HCT116 (cell line): ENCODE measurements around the gene FRMD4B. TPM values are rescaled to one million over a fixed set of nuclear protein-coding genes. Genes with fewer than 3 reads are reported as not detected.

Experiments
- ATAC-seq: fragments of 200-7000 bp; cut with Tn5 transposase; 2 replicates; pipeline ENCODE4 v1.9.1; 2020; ENCODE audit warnings: mild to moderate bottlenecking, moderate library complexity
- BruUV-seq: library from RNA; stranded (reverse); fragments of 400-500 nt; replicated peaks from 2 replicates; lab custom pipeline; 2021; lab: Mats Ljungman, UMichigan
- CTCF ChIA-PET: fragments of 300-600 bp; sonication (Branson Sonifier 250); formaldehyde crosslinking; loops from one replicate; lab custom pipeline; 2021; ENCODE audit warnings: antibody characterized with exemption; lab: Charles Lee
- POLR2A ChIA-PET: fragments of 300-600, 350-600 bp; sonication (Branson Sonifier 250); formaldehyde crosslinking; loops from one replicate; lab custom pipeline; 2021; ENCODE audit warnings: antibody characterized with exemption; lab: Charles Lee
- RAD21 ChIA-PET, 2 experiments: fragments of 300-600 bp; sonication (Branson Sonifier 250); formaldehyde crosslinking; loops; one replicate each; lab custom pipeline; 2023; ENCODE audit warnings: low total read pairs in 2 of 2; ENCODE audit not compliant: uncharacterized antibody in 2 of 2, unreplicated experiment in 2 of 2, low non-redundant PET in 1 of 2; lab: Charles Lee
- DNase-seq: peaks from one replicate; pipeline ENCODE4 v3.0.0-alpha.2; 2010; ENCODE audit warnings: low read depth, low spot score
- H2AFZ ChIP-seq: fragments of 200-600 bp; shearing (Covaris generic), sonication (generic); 2 replicates; pipeline ENCODE4 v1.6.1; 2017; ENCODE audit warnings: low read depth, mixed run types, mixed read lengths, antibody characterized with exemption, low read length; ENCODE audit not compliant: poor library complexity, severe bottlenecking
- H3K27ac ChIP-seq: 2 replicates; pipeline ENCODE4 v1.5.1; 2012; ENCODE audit warnings: low read depth, low read length
- H3K27me3 ChIP-seq: fragments of 200-600 bp; sonication (generic); 2 replicates; pipeline ENCODE4 v1.6.1; 2016; ENCODE audit warnings: mixed run types, low read length, mixed read lengths; ENCODE audit not compliant: insufficient read depth
- H3K36me3 ChIP-seq, 2 experiments: fragments of 200-500 bp in 1 of 2; fragments of 200-600 bp in 1 of 2; sonication (Bioruptor generic) in 1 of 2; sonication (generic) in 1 of 2; 2 replicates each; pipeline versions ENCODE4 v1.5.1 to v1.6.1; 2014 to 2016; ENCODE audit warnings: low read length in 2 of 2, inconsistent platforms in 1 of 2, mixed read lengths in 1 of 2, mixed run types in 1 of 2; ENCODE audit not compliant: insufficient read depth in 2 of 2, control insufficient read depth in 1 of 2
- H3K4me1 ChIP-seq, 2 experiments: fragments of 200-600 bp in 1 of 2; sonication (generic) in 1 of 2; 2 replicates each; pipeline versions ENCODE4 v1.5.1 to v1.6.1; 2012 to 2017; ENCODE audit warnings: low read length in 2 of 2, inconsistent platforms in 1 of 2, mild to moderate bottlenecking in 1 of 2, mixed read lengths in 1 of 2, mixed run types in 1 of 2, moderate library complexity in 1 of 2; ENCODE audit not compliant: insufficient read depth in 2 of 2, control insufficient read depth in 1 of 2
- H3K4me2 ChIP-seq: fragments of 200-600 bp; sonication (generic); 2 replicates; pipeline ENCODE4 v1.6.1; 2017; ENCODE audit warnings: mixed run types, low read length, mixed read lengths
- H3K4me3 ChIP-seq, 2 experiments: fragments of 200-600 bp in 1 of 2; sonication (generic) in 1 of 2; replicated peaks in 1 of 2; 2 replicates each; pipeline ENCODE4 v1.5.1; 2011 to 2016; ENCODE audit warnings: low read length in 2 of 2, control low read depth in 1 of 2, low read depth in 1 of 2, mild to moderate bottlenecking in 1 of 2, mixed read lengths in 1 of 2, mixed run types in 1 of 2
- H3K79me2 ChIP-seq: fragments of 200-600 bp; sonication (generic); 2 replicates; pipeline ENCODE4 v1.6.1; 2017; ENCODE audit warnings: mild to moderate bottlenecking, mixed run types, low read length, moderate library complexity, mixed read lengths; ENCODE audit not compliant: insufficient read depth
- H3K9ac ChIP-seq: fragments of 200-600 bp; sonication (generic); 2 replicates; pipeline ENCODE4 v1.6.1; 2016; ENCODE audit warnings: low read length, mixed read lengths
- H3K9me2 ChIP-seq: fragments of 200-600 bp; sonication (generic), shearing (Covaris generic); 2 replicates; pipeline ENCODE4 v1.6.1; 2017; ENCODE audit warnings: mixed run types, mild to moderate bottlenecking, moderate library complexity; ENCODE audit not compliant: insufficient read depth
- H3K9me3 ChIP-seq, 2 experiments: fragments of 200-500 bp in 1 of 2; fragments of 200-600 bp in 1 of 2; sonication (Bioruptor generic) in 1 of 2; sonication (generic) in 1 of 2; 2 replicates each; pipeline ENCODE4 v1.6.1; 2014 to 2017; ENCODE audit warnings: low read length in 2 of 2, mixed read lengths in 2 of 2, inconsistent platforms in 1 of 2, low read depth in 1 of 2, mild to moderate bottlenecking in 1 of 2, mixed run types in 1 of 2, moderate library complexity in 1 of 2; ENCODE audit not compliant: control insufficient read depth in 1 of 2, insufficient read depth in 1 of 2
- H4K20me1 ChIP-seq: fragments of 200-600 bp; sonication (generic), shearing (Covaris generic); 2 replicates; pipeline ENCODE4 v1.6.1; 2017; ENCODE audit warnings: mixed run types, mild to moderate bottlenecking, moderate library complexity; ENCODE audit not compliant: insufficient read depth
- CTCF ChIP-seq, 3 experiments: fragments of 200-600 bp in 1 of 3; sonication (generic) in 1 of 3; IDR thresholded peaks in 2 of 3; conservative IDR thresholded peaks in 1 of 3; 2 replicates each; pipeline ENCODE4 v1.5.1; 2012 to 2017; ENCODE audit warnings: low read depth in 2 of 3, low read length in 2 of 3, antibody characterized with exemption in 1 of 3, borderline replicate concordance in 1 of 3, control low read depth in 1 of 3, mild to moderate bottlenecking in 1 of 3, mixed read lengths in 1 of 3, mixed run types in 1 of 3, moderate library complexity in 1 of 3; ENCODE audit not compliant: insufficient read depth in 1 of 3
- EGR1 ChIP-seq: IDR thresholded peaks from 2 replicates; pipeline ENCODE4 v1.6.1; 2012; ENCODE audit warnings: low read depth
- EZH2 ChIP-seq: fragments of 200-600 bp; sonication (generic); IDR thresholded peaks from 2 replicates; pipeline ENCODE4 v1.6.1; 2017; ENCODE audit warnings: antibody characterized with exemption, mixed run types
- EZH2phosphoT487 ChIP-seq: fragments of 200-600 bp; IDR thresholded peaks from 2 replicates; pipeline ENCODE4 v1.6.1; 2018; ENCODE audit warnings: antibody characterized with exemption, borderline replicate concordance
- FOSL1 ChIP-seq: IDR thresholded peaks from 2 replicates; pipeline ENCODE4 v1.6.1; 2012; ENCODE audit warnings: low read depth
- JUND ChIP-seq: IDR thresholded peaks from 2 replicates; pipeline ENCODE4 v1.6.1; 2012
- POLR2A ChIP-seq: IDR thresholded peaks from 2 replicates; pipeline ENCODE4 v1.7.0; 2011; ENCODE audit warnings: borderline replicate concordance; ENCODE audit not compliant: insufficient read depth, insufficient read length; ENCODE audit errors: extremely low read depth
- RAD21 ChIP-seq: IDR thresholded peaks from 2 replicates; pipeline ENCODE4 v1.6.1; 2012; ENCODE audit warnings: low read depth, mild to moderate bottlenecking
- SIN3A ChIP-seq: IDR thresholded peaks from 2 replicates; pipeline ENCODE4 v1.6.1; 2012; ENCODE audit warnings: low read depth
- SP1 ChIP-seq: IDR thresholded peaks from 2 replicates; pipeline ENCODE4 v1.6.1; 2012; ENCODE audit warnings: low read depth
- YY1 ChIP-seq: IDR thresholded peaks from 2 replicates; pipeline ENCODE4 v1.6.1; 2011; ENCODE audit warnings: low read length, low read depth, moderate library complexity, mild to moderate bottlenecking; ENCODE audit not compliant: insufficient replicate concordance; ENCODE audit errors: extremely low read depth
- ZFX ChIP-seq: fragments of 450-650 bp; IDR thresholded peaks from 2 replicates; pipeline ENCODE4 v1.6.1; 2017
- ZNF274 ChIP-seq: fragments of 200-500 bp; sonication (Bioruptor generic); IDR thresholded peaks from 2 replicates; pipeline ENCODE4 v1.6.1; 2014; ENCODE audit warnings: mild to moderate bottlenecking, low read depth, low read length, inconsistent platforms
- intact Hi-C: fragments of 100-400 bp; cut with micrococcal nuclease; formaldehyde crosslinking; loops from 2 replicates; pipeline ENCODE4 v1.10.0; 2022
- total RNA-seq: library from RNA; stranded (reverse); gene quantifications from one replicate; pipeline ENCODE4 v1.2.1, GENCODE V29; 2021; ENCODE audit not compliant: unreplicated experiment
- TF ChIP-seq, protein P1 (sequence below): IDR thresholded peaks from 2 replicates; pipeline ENCODE4 v1.6.1; 2012

Gene FRMD4B
- total RNA-seq, 1 experiment from 2014 or later, result 2.0 TPM

DNA sequence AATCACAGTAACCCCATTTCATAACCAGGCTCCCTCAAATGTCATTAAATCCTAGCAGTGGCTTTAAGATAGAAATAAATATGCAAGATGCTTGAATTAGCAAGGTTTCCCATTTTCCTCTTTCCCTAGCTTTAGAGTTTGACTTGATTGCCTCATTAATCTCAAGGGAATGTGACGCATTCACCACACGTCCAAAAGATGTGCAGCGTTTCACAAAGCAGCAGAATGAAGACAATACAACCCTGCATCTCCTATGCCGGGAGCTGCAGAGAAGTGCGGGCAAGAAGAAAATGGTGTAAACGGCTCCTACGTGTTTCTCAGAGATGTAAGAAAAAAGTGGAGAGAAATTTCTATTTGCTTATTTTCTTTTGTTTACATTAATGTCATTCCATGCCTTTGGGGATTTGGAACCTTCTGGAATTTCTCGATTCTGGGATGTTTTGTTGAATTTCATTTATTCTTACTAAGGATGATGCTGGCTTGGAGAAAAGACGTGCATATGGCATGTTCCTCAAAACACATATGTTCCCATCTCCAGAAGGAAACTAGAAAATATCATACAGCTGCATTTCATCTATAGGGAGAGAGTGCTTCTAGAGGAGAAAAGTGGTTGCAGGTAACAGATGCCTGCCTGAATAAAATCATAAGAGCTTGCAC, 27.8 kb upstream of the FRMD4B start:
- no peak overlapping the region for H2AFZ ChIP-seq
- no peaks in the 10 kb centered on the region for H3K9me3 ChIP-seq
- H3K36me3 ChIP-seq, result no peaks in the 10 kb centered on the region
- no peaks in the 10 kb centered on the region for H4K20me1 ChIP-seq
- ChIA-PET RAD21 (no interaction called here), CTCF (no interaction called here), POLR2A (no interaction called here)
- DNase-seq (no peak), ATAC-seq (no peak)
- H3K9ac ChIP-seq, result no peak overlapping the region
- no peak overlapping the region for H3K4me2 ChIP-seq
- no peaks in the 10 kb centered on the region for H3K27me3 ChIP-seq
- H3K4me3 ChIP-seq, result no peak overlapping the region
- H3K79me2 ChIP-seq, result no peaks in the 10 kb centered on the region
- intact Hi-C loops, result no loop called here
- H3K27ac ChIP-seq, result no peak overlapping the region
- TF ChIP-seq RAD21 (no peak), EZH2 (no peak), SIN3A (no peak), ZFX (no peak), CTCF (IDR thresholded peaks at IDR 0.05 in 2 of 3, conservative IDR thresholded peaks at IDR 0.05 in 1 of 3; ENCODE audit: borderline replicate concordance in 1 of 3, insufficient read depth in 1 of 3, low read depth in 2 of 3, low read length in 2 of 3) (no peak), JUND (no peak), SP1 (no peak), POLR2A (no peak), EGR1 (no peak), FOSL1 (no peak)
- no TSS peak for BruUV-seq
- H3K9me2 ChIP-seq, result no peaks in the 10 kb centered on the region
- peaks cover 0 to 5% of the 10 kb centered on the region in 2 experiments; a peak in 1 of 4 replicates for H3K4me1 ChIP-seq

DNA sequence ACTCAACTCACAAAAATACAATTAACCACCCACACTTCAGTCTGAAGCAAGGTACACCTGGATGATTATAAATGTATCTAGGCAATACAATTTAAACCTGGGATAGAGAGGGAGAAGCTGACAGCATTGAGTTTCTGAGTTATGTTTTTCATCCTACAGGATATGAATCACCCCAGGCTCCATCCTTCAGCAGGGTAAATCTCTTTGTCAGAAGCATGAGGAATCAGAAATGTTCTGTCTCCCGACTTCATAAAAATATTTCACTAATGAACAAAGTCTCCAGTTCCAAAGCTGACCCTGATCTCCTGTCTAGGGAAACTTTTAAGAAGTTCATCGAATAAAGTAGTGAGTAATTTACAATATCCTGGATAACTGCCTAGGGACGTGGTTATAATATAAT, 25.5 kb upstream of the FRMD4B start:
- Histone ChIP-seq H3K27me3 (no peaks in the 10 kb centered on the region), H2AFZ (no peak overlapping the region), H3K4me1 (peaks cover 0 to 5% of the 10 kb centered on the region in 2 experiments; a peak in 1 of 4 replicates), H3K4me2 (no peak overlapping the region), H3K9ac (no peak overlapping the region), H3K4me3 (no peak overlapping the region), H3K79me2 (no peaks in the 10 kb centered on the region), H4K20me1 (no peaks in the 10 kb centered on the region), H3K36me3 (no peaks in the 10 kb centered on the region), H3K9me3 (no peaks in the 10 kb centered on the region), H3K27ac (no peak overlapping the region), H3K9me2 (no peaks in the 10 kb centered on the region)
- ATAC-seq (no peak), DNase-seq (no peak)
- RAD21 ChIA-PET, result no interaction called here
- intact Hi-C loops, result no loop called here
- POLR2A ChIA-PET, result no interaction called here
- CTCF ChIA-PET, result no interaction called here
- no TSS peak for BruUV-seq
- TF ChIP-seq SIN3A, result no peak
- TF ChIP-seq CTCF (IDR thresholded peaks at IDR 0.05 in 2 of 3, conservative IDR thresholded peaks at IDR 0.05 in 1 of 3; ENCODE audit: borderline replicate concordance in 1 of 3, insufficient read depth in 1 of 3, low read depth in 2 of 3, low read length in 2 of 3), result no peak
- TF ChIP-seq FOSL1, result no peak
- TF ChIP-seq RAD21, result no peak
- TF ChIP-seq, protein P1, sequence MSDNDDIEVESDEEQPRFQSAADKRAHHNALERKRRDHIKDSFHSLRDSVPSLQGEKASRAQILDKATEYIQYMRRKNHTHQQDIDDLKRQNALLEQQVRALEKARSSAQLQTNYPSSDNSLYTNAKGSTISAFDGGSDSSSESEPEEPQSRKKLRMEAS, result no peak
- TF ChIP-seq JUND, result no peak
- no peak for TF ChIP-seq ZNF274
- no peak for TF ChIP-seq EZH2
- no peak for TF ChIP-seq YY1
- TF ChIP-seq EZH2phosphoT487, result no peak
- no peak for TF ChIP-seq ZFX
